Thymus (tissue), 11 donors: ENCODE data around the gene CYB561. TPM values are rescaled to one million over a fixed set of nuclear protein-coding genes. Genes with fewer than 3 reads are reported as not detected.
A peak's percentile ranks its signal among the peaks of the same experiment; 100 is the strongest.
"Not testable (repeated sequence)": the region's sequence is repeated elsewhere in the genome, so short reads cannot be mapped to it uniquely, and the experiment has no call there.

Experiments
- DNase-seq, 9 donors: peaks; one replicate each; pipeline ENCODE4 v3.0.0-alpha.2; 2013; ENCODE audit warnings: low spot score in 9 of 9, low read depth in 6 of 9, missing footprints in 1 of 9
- H3K27ac ChIP-seq, 2 donors: one replicate each; pipeline ENCODE4 v1.5.1; 2013; ENCODE audit warnings: control low read depth in 1 of 2, low read depth in 1 of 2, low read length in 1 of 2, mild to moderate bottlenecking in 1 of 2, moderate library complexity in 1 of 2
- H3K27me3 ChIP-seq, 2 donors: one replicate each; pipeline ENCODE4 v1.5.1; 2013; ENCODE audit warnings: low read length in 1 of 2; ENCODE audit not compliant: control insufficient read depth in 2 of 2, insufficient read depth in 1 of 2
- H3K36me3 ChIP-seq, 2 donors: one replicate each; pipeline ENCODE4 v1.5.1; 2013; ENCODE audit warnings: low read length in 1 of 2, mild to moderate bottlenecking in 1 of 2, moderate library complexity in 1 of 2; ENCODE audit not compliant: control insufficient read depth in 2 of 2, insufficient read depth in 2 of 2
- H3K4me1 ChIP-seq, 2 donors: one replicate each; pipeline ENCODE4 v1.5.1; 2013; ENCODE audit warnings: low read length in 2 of 2; ENCODE audit not compliant: control insufficient read depth in 2 of 2, insufficient read depth in 2 of 2
- H3K4me3 ChIP-seq, 2 donors: one replicate each; pipeline ENCODE4 v1.5.1; 2013; ENCODE audit warnings: low read length in 2 of 2, control low read depth in 1 of 2, mild to moderate bottlenecking in 1 of 2
- H3K9me3 ChIP-seq, 2 donors: one replicate each; pipeline ENCODE4 v1.5.1; 2013; ENCODE audit warnings: low read length in 1 of 2, mild to moderate bottlenecking in 1 of 2; ENCODE audit not compliant: control insufficient read depth in 2 of 2, insufficient read depth in 1 of 2
- WGBS: extraction: QIAGEN DNeasy Blood & Tissue Kit; methylation state at CpG from one replicate; pipeline ENCODE4 v1.1.7; 2013; 5-methylcytosine and 5-hydroxymethylcytosine counted together
- polyA plus RNA-seq: library from polyadenylated mRNA; stranded (reverse); fragments of 200-250 nt; gene quantifications from one replicate; pipeline ENCODE4 v1.2.3, GENCODE V29; 2013
- total RNA-seq: library from RNA; stranded (reverse); fragments of 120-200 nt; gene quantifications from one replicate; pipeline ENCODE4 v1.2.4, GENCODE V29; 2013
- donor health status: healthy.

Gene CYB561
- total and polyA plus RNA-seq, 2 donors, result 2.6 to 7.8 TPM

- 70% methylated on average over 4 of the region's 4 CpGs for whole genome bisulfite sequencing
- H3K36me3 ChIP-seq, result no peaks in the 10 kb centered on the region
- H3K4me3 ChIP-seq, result no peak overlapping the region
- peaks cover 0 to 7% of the 10 kb centered on the region in 2 donors for H3K4me1 ChIP-seq
- peaks cover 0 to 12% of the 10 kb centered on the region in 2 donors for H3K27me3 ChIP-seq
- DNase-seq, result no peak
- no peaks in the 10 kb centered on the region for H3K9me3 ChIP-seq
- H3K27ac ChIP-seq, result no peak overlapping the region
Observed at GRCh38 chr17:63455417-63455816, 9.3 kb upstream of the CYB561 start.

GRCh38 chr17:63454915-63455314 lies 8.8 kb upstream of the CYB561 start:
- H3K27ac ChIP-seq, result no peak overlapping the region
- 61% methylated on average over 5 of the region's 5 CpGs for WGBS
- no peak for DNase-seq

GRCh38 chr17:63454357-63454756 lies 8.3 kb upstream of the CYB561 start:
- not testable (repeated sequence) for H3K4me3 ChIP-seq, H3K36me3 ChIP-seq, H3K9me3 ChIP-seq, DNase-seq, H3K4me1 ChIP-seq, H3K27ac ChIP-seq
- peaks cover 0 to 16% of the 10 kb centered on the region in 2 donors for H3K27me3 ChIP-seq
- 94% methylated on average over 6 of the region's 6 CpGs for WGBS

More at GRCh38 chr17:63454915-63455314, 8.8 kb upstream of the CYB561 start:
- Histone ChIP-seq H3K4me1 (peaks cover 0 to 10% of the 10 kb centered on the region in 2 donors), H3K27me3 (peaks cover 0 to 16% of the 10 kb centered on the region in 2 donors), H3K4me3 (no peak overlapping the region), H3K36me3 (no peaks in the 10 kb centered on the region), H3K9me3 (no peaks in the 10 kb centered on the region)

- H3K27me3 ChIP-seq, result peaks cover 0 to 19% of the 10 kb centered on the region in 2 donors
- no peaks in the 10 kb centered on the region for H3K36me3 ChIP-seq
- no peak overlapping the region for H3K4me3 ChIP-seq
- H3K27ac ChIP-seq, result no peak overlapping the region
- WGBS, result 90% methylated on average over 7 of the region's 7 CpGs
- H3K9me3 ChIP-seq, result no peaks in the 10 kb centered on the region
- DNase-seq, result no peak
- peaks cover 0 to 9% of the 10 kb centered on the region in 2 donors for H3K4me1 ChIP-seq
Observed at GRCh38 chr17:63452962-63453551, 7.0 kb upstream of the CYB561 start.

- no peaks in the 10 kb centered on the region for H3K9me3 ChIP-seq
- H3K4me1 ChIP-seq, result peaks cover 7 to 16% of the 10 kb centered on the region in 2 donors
- peaks cover 2 to 27% of the 10 kb centered on the region in 2 donors for H3K27me3 ChIP-seq
- no peak overlapping the region for H3K27ac ChIP-seq
- no peak for DNase-seq
- H3K4me3 ChIP-seq, result no peak overlapping the region
- H3K36me3 ChIP-seq, result no peaks in the 10 kb centered on the region
- WGBS, result 95% methylated on average over 15 of the region's 15 CpGs
Observed at GRCh38 chr17:63452046-63452961, 6.2 kb upstream of the CYB561 start.

- no peak overlapping the region for H3K4me3 ChIP-seq
- DNase-seq, result no peak
- WGBS, result 93% methylated on average over 11 of the region's 11 CpGs
- H3K4me1 ChIP-seq, result peaks cover 18 to 25% of the 10 kb centered on the region in 2 donors
- no peak overlapping the region for H3K27ac ChIP-seq
- H3K36me3 ChIP-seq, result no peaks in the 10 kb centered on the region
- H3K9me3 ChIP-seq, result no peaks in the 10 kb centered on the region
- H3K27me3 ChIP-seq, result peaks cover 12 to 37% of the 10 kb centered on the region in 2 donors
Observed at GRCh38 chr17:63451150-63451549, 5.0 kb upstream of the CYB561 start.

GRCh38 chr17:63450551-63450950 lies 4.4 kb upstream of the CYB561 start:
- no peak overlapping the region for H3K4me3 ChIP-seq
- H3K27me3 ChIP-seq, result peaks cover 17 to 43% of the 10 kb centered on the region in 2 donors
- H3K36me3 ChIP-seq, result no peaks in the 10 kb centered on the region
- no peaks in the 10 kb centered on the region for H3K9me3 ChIP-seq
- no peak overlapping the region for H3K27ac ChIP-seq
- WGBS, result 4% methylated on average over 11 of the region's 11 CpGs
- H3K4me1 ChIP-seq, result peaks cover 19 to 27% of the 10 kb centered on the region in 2 donors
- DNase-seq, result peak in 1 of 9 donors; percentile 28

GRCh38 chr17:63448655-63449054 lies 2.5 kb upstream of the CYB561 start:
- Histone ChIP-seq H3K36me3 (no peaks in the 10 kb centered on the region), H3K27ac (no peak overlapping the region), H3K4me3 (no peak overlapping the region), H3K27me3 (peaks cover 31 to 61% of the 10 kb centered on the region in 2 donors), H3K9me3 (no peaks in the 10 kb centered on the region), H3K4me1 (peaks cover 19 to 28% of the 10 kb centered on the region in 2 donors)
- WGBS, result 97% methylated on average over 3 of the region's 3 CpGs
- no peak for DNase-seq

GRCh38 chr17:63447471-63448009 lies 1.4 kb upstream of the CYB561 start:
- Histone ChIP-seq H3K36me3 (no peaks in the 10 kb centered on the region), H3K9me3 (no peaks in the 10 kb centered on the region), H3K4me3 (peak overlapping the region in 1 of 2 donors; percentile 40), H3K4me1 (peaks cover 19 to 28% of the 10 kb centered on the region in 2 donors), H3K27me3 (peaks cover 31 to 65% of the 10 kb centered on the region in 2 donors), H3K27ac (no peak overlapping the region)
- 37% methylated on average over 12 of the region's 12 CpGs for WGBS
- no peak for DNase-seq
